K562 (cell line): ENCODE results near the gene JUNB. TPM values are rescaled to one million over a fixed set of nuclear protein-coding genes. Genes with fewer than 3 reads are reported as not detected.

Experiments
- EP400 ChIP-seq: fragments of 450-650 bp; IDR thresholded peaks from 2 replicates; pipeline ENCODE4 v1.6.1; 2017; ENCODE audit warnings: antibody characterized with exemption, mild to moderate bottlenecking, moderate library complexity
- EWSR1 ChIP-seq: fragments of 450-650 bp; IDR thresholded peaks from 2 replicates; pipeline ENCODE4 v1.6.1; 2018; ENCODE audit warnings: borderline replicate concordance, mild to moderate bottlenecking, low read depth, moderate library complexity; ENCODE audit not compliant: partially characterized antibody
- KAT7 ChIP-seq: sonication (generic); formaldehyde crosslinking; IDR thresholded peaks from 2 replicates; pipeline ENCODE4 v1.8.0; 2022; ENCODE audit warnings: missing genetic modification reagents, mild to moderate bottlenecking, borderline replicate concordance
- MTA1 ChIP-seq: fragments of 450-650 bp; IDR thresholded peaks from 2 replicates; pipeline ENCODE4 v1.6.1; 2017; ENCODE audit warnings: borderline replicate concordance
- NFATC3 ChIP-seq: fragments of 450-650 bp; IDR thresholded peaks from 2 replicates; pipeline ENCODE4 v1.6.1; 2017; ENCODE audit warnings: mild to moderate bottlenecking
- NR4A1 ChIP-seq, 2 experiments: fragments of 250-450 bp in 1 of 2; fragments of 450-650 bp in 1 of 2; sonication (Bioruptor Pico) in 1 of 2; IDR thresholded peaks; 2 replicates each; pipeline versions ENCODE4 v1.4.0 to v1.6.1; 2016 to 2020; ENCODE audit warnings: mild to moderate bottlenecking in 2 of 2, missing compliant biosample characterization in 1 of 2, missing genetic modification characterization in 1 of 2, moderate library complexity in 1 of 2
- NRF1 ChIP-seq, 2 experiments: fragments of 450-650 bp; IDR thresholded peaks in 1 of 2; conservative IDR thresholded peaks in 1 of 2; 2 replicates each; pipeline ENCODE4 v1.6.1; 2014; ENCODE audit warnings: mild to moderate bottlenecking in 2 of 2
- RBM22 ChIP-seq: fragments of 200-400 bp; formaldehyde crosslinking; IDR thresholded peaks from 2 replicates; pipeline ENCODE4 v1.6.1; 2018; ENCODE audit warnings: low read length, low read depth; ENCODE audit not compliant: poor library complexity, severe bottlenecking
- RUNX1 ChIP-seq: sonication (generic); IDR thresholded peaks from 2 replicates; pipeline ENCODE4 v1.6.1; 2016; ENCODE audit warnings: antibody characterized with exemption, low read depth
- USF1 ChIP-seq: sonication (generic); formaldehyde crosslinking; IDR thresholded peaks from 2 replicates; pipeline ENCODE4 v1.9.0; 2022; ENCODE audit warnings: mild to moderate bottlenecking, missing genetic modification reagents
- ZNF133 ChIP-seq: fragments of 250-450 bp; sonication (Bioruptor Pico); IDR thresholded peaks from 2 replicates; pipeline ENCODE4 v1.4.0; 2020; ENCODE audit warnings: mild to moderate bottlenecking
- ZNF511 ChIP-seq: sonication (generic); formaldehyde crosslinking; IDR thresholded peaks from 2 replicates; pipeline ENCODE4 v1.8.0; 2022; ENCODE audit warnings: mild to moderate bottlenecking, missing genetic modification reagents
- ZNF695 ChIP-seq: fragments of 450-650 bp; formaldehyde crosslinking; IDR thresholded peaks from 2 replicates; pipeline ENCODE4 v1.4.0; 2020; ENCODE audit warnings: mild to moderate bottlenecking, moderate library complexity
- ZNF699 ChIP-seq: fragments of 250-450 bp; sonication (Bioruptor Pico); IDR thresholded peaks from 2 replicates; pipeline ENCODE4 v1.8.0; 2021; ENCODE audit warnings: mild to moderate bottlenecking, moderate library complexity; ENCODE audit not compliant: insufficient replicate concordance
- ZNF766 ChIP-seq: fragments of 200-800 bp; sonication (Bioruptor generic); conservative IDR thresholded peaks from 2 replicates; pipeline ENCODE4 v1.6.1; 2016; ENCODE audit warnings: missing genetic modification characterization, missing compliant biosample characterization
- polyA plus RNA-seq, 8 experiments: library from polyadenylated mRNA; depleted of rRNA in 4 of 8; stranded (reverse) in 5 of 8; unstranded in 3 of 8; fragments of >200 nt; fragmentation: Nextera tagmentation in 2 of 8; fragmentation: Illumina TruSeq in 1 of 8; extraction: Ambion mirVana in 2 of 8; extraction: Trizol in 1 of 8; gene quantifications; 2 replicates each; pipeline versions ENCODE4 v1.2.1 to v1.2.3, GENCODE V29; 2011 to 2014; ENCODE audit warnings: inconsistent platforms in 1 of 8, missing spikeins in 1 of 8
- total RNA-seq, 7 experiments: library from RNA; depleted of rRNA in 6 of 7; stranded (reverse); fragments of >200 nt in 6 of 7; fragmentation: Illumina TruSeq in 2 of 7; extraction: Trizol in 2 of 7; gene quantifications; 2 replicates each; pipeline versions ENCODE4 v1.2.1 to v1.2.3, GENCODE V29; 2011 to 2021; ENCODE audit warnings: low replicate concordance in 1 of 7
- TF ChIP-seq, protein P1 (sequence below): fragments of 450-650 bp; IDR thresholded peaks from 2 replicates; pipeline ENCODE4 v1.6.1; 2017; ENCODE audit warnings: antibody characterized with exemption, mild to moderate bottlenecking
- TF ChIP-seq, protein P2 (sequence below), 2 experiments: fragments of 450-650 bp; IDR thresholded peaks; 2 replicates each; pipeline ENCODE4 v1.6.1; 2016
- TF ChIP-seq, protein P3 (sequence below): fragments of 450-650 bp; IDR thresholded peaks from 2 replicates; pipeline ENCODE4 v1.6.1; 2016; ENCODE audit warnings: antibody characterized with exemption

The JUNB gene
- total and polyA plus RNA-seq, 9 of the 15 experiments (the other 6 are each of a cell fraction or from before 2014, with no cell fraction given): 0.23 to 88.1 (median 13.1) TPM

DNA sequence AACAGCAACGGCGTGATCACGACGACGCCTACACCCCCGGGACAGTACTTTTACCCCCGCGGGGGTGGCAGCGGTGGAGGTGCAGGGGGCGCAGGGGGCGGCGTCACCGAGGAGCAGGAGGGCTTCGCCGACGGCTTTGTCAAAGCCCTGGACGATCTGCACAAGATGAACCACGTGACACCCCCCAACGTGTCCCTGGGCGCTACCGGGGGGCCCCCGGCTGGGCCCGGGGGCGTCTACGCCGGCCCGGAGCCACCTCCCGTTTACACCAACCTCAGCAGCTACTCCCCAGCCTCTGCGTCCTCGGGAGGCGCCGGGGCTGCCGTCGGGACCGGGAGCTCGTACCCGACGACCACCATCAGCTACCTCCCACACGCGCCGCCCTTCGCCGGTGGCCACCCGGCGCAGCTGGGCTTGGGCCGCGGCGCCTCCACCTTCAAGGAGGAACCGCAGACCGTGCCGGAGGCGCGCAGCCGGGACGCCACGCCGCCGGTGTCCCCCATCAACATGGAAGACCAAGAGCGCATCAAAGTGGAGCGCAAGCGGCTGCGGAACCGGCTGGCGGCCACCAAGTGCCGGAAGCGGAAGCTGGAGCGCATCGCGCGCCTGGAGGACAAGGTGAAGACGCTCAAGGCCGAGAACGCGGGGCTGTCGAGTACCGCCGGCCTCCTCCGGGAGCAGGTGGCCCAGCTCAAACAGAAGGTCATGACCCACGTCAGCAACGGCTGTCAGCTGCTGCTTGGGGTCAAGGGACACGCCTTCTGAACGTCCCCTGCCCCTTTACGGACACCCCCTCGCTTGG is 966 bp downstream of the JUNB start (continued):
- TF ChIP-seq NR4A1 (CRISPR knock-in tag; IDR thresholded peaks at IDR 0.05) (peak; percentile 32; the same call in 1 of the 2 replicates), NR4A1 (tag; IDR thresholded peaks at IDR 0.05) (no peak), USF1 (CRISPR knock-in tag) (peak; percentile 42; the same call in 1 of the 2 replicates), EWSR1 (no peak), ZNF511 (no peak), MTA1 (no peak), RBM22 (peak; percentile 97), ZNF766 (CRISPR knock-in tag) (no peak), ZNF133 (CRISPR knock-in tag) (0 out of 2 replicates have a peak, but pooled peaks have one; percentile 20), ZNF695 (CRISPR knock-in tag) (no peak), KAT7 (CRISPR knock-in tag) (peak; percentile 66; the same call in 1 of the 2 replicates), EP400 (peak; percentile 72), RUNX1 (peak; percentile 59; the same call in 1 of the 2 replicates), NRF1 (conservative IDR thresholded peaks at IDR 0.05 in 1 of 2, IDR thresholded peaks at IDR 0.05 in 1 of 2) (peak; percentile 56 to 68), ZNF699 (CRISPR knock-in tag) (no peak), NFATC3 (peak; percentile 12; the same call in 1 of the 2 replicates)
- TF ChIP-seq, protein P1, sequence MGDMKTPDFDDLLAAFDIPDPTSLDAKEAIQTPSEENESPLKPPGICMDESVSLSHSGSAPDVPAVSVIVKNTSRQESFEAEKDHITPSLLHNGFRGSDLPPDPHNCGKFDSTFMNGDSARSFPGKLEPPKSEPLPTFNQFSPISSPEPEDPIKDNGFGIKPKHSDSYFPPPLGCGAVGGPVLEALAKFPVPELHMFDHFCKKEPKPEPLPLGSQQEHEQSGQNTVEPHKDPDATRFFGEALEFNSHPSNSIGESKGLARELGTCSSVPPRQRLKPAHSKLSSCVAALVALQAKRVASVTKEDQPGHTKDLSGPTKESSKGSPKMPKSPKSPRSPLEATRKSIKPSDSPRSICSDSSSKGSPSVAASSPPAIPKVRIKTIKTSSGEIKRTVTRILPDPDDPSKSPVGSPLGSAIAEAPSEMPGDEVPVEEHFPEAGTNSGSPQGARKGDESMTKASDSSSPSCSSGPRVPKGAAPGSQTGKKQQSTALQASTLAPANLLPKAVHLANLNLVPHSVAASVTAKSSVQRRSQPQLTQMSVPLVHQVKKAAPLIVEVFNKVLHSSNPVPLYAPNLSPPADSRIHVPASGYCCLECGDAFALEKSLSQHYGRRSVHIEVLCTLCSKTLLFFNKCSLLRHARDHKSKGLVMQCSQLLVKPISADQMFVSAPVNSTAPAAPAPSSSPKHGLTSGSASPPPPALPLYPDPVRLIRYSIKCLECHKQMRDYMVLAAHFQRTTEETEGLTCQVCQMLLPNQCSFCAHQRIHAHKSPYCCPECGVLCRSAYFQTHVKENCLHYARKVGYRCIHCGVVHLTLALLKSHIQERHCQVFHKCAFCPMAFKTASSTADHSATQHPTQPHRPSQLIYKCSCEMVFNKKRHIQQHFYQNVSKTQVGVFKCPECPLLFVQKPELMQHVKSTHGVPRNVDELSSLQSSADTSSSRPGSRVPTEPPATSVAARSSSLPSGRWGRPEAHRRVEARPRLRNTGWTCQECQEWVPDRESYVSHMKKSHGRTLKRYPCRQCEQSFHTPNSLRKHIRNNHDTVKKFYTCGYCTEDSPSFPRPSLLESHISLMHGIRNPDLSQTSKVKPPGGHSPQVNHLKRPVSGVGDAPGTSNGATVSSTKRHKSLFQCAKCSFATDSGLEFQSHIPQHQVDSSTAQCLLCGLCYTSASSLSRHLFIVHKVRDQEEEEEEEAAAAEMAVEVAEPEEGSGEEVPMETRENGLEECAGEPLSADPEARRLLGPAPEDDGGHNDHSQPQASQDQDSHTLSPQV: peak; percentile 66; the same call in 1 of the 2 replicates
- TF ChIP-seq, protein P2, sequence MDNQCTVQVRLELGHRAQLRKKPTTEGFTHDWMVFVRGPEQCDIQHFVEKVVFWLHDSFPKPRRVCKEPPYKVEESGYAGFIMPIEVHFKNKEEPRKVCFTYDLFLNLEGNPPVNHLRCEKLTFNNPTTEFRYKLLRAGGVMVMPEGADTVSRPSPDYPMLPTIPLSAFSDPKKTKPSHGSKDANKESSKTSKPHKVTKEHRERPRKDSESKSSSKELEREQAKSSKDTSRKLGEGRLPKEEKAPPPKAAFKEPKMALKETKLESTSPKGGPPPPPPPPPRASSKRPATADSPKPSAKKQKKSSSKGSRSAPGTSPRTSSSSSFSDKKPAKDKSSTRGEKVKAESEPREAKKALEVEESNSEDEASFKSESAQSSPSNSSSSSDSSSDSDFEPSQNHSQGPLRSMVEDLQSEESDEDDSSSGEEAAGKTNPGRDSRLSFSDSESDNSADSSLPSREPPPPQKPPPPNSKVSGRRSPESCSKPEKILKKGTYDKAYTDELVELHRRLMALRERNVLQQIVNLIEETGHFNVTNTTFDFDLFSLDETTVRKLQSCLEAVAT (IDR thresholded peaks at IDR 0.05): 0 out of 4 replicates have a peak, but pooled peaks of 1 of the 2 experiments have one; percentile 58
- TF ChIP-seq, protein P3, sequence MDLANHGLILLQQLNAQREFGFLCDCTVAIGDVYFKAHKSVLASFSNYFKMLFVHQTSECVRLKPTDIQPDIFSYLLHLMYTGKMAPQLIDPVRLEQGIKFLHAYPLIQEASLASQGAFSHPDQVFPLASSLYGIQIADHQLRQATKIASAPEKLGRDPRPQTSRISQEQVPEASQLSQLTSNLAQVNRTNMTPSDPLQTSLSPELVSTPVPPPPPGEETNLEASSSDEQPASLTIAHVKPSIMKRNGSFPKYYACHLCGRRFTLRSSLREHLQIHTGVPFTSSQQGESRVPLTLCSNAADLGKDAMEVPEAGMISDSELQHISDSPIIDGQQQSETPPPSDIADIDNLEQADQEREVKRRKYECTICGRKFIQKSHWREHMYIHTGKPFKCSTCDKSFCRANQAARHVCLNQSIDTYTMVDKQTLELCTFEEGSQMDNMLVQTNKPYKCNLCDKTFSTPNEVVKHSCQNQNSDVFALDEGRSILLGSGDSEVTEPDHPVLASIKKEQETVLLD: peak; percentile 35; the same call in 1 of the 2 replicates
